Fibroblast of pulmonary artery (primary cell): ENCODE data around the gene NUTM2F.
"Not testable (repeated sequence)": the region's sequence is repeated elsewhere in the genome, so short reads cannot be mapped to it uniquely, and the experiment has no call there.

ENCODE experiments used
- DNase-seq: peaks from one replicate; pipeline ENCODE4 v3.0.0-alpha.2; 2010; ENCODE audit warnings: low read depth
- H3K4me3 ChIP-seq: replicated peaks from 2 replicates; pipeline ENCODE4 v1.5.1; 2011; ENCODE audit warnings: low read depth, mild to moderate bottlenecking, control low read depth, low read length, moderate library complexity

NUTM2F gene

GRCh38 chr9:94328544-94328943 lies at the start of gene NUTM2F:
TSS of gene NUTM2F (minus strand) at chr9:94328644. CDS start at chr9:94328623, 21 bp downstream.
- not testable (repeated sequence) for DNase-seq, H3K4me3 ChIP-seq

- DNase-seq, result peak; percentile 8
These were observed 46.8 kb upstream of the NUTM2F start for GRCh38 chr9:94375197-94375596.

GRCh38 chr9:94374176-94375056 lies 46.0 kb upstream of the NUTM2F start:
- peak; percentile 87 for DNase-seq
- peak overlapping the region; percentile 57 for H3K4me3 ChIP-seq

More at GRCh38 chr9:94375197-94375596, 46.8 kb upstream of the NUTM2F start:
- peak overlapping the region; percentile 57 for H3K4me3 ChIP-seq

- DNase-seq, result not testable (repeated sequence)
- peak overlapping the region; percentile 57 for H3K4me3 ChIP-seq
These were observed 45.3 kb upstream of the NUTM2F start for GRCh38 chr9:94373779-94374175.

GRCh38 chr9:94370266-94370665 lies 41.8 kb upstream of the NUTM2F start:
- H3K4me3 ChIP-seq, DNase-seq: not testable (repeated sequence)

- H3K4me3 ChIP-seq, DNase-seq: not testable (repeated sequence)
These were observed 35.7 kb upstream of the NUTM2F start for GRCh38 chr9:94364093-94364614.

- DNase-seq, H3K4me3 ChIP-seq: not testable (repeated sequence)
These were observed 28.7 kb upstream of the NUTM2F start for GRCh38 chr9:94357158-94357557.

GRCh38 chr9:94351901-94352723 lies 23.7 kb upstream of the NUTM2F start:
- not testable (repeated sequence) for H3K4me3 ChIP-seq, DNase-seq

GRCh38 chr9:94348754-94349153 lies 20.3 kb upstream of the NUTM2F start:
- not testable (repeated sequence) for H3K4me3 ChIP-seq, DNase-seq

GRCh38 chr9:94347451-94347850 lies 19.0 kb upstream of the NUTM2F start:
- DNase-seq, result not testable (repeated sequence)

GRCh38 chr9:94341703-94342102 lies 13.3 kb upstream of the NUTM2F start:
- H3K4me3 ChIP-seq, result not testable (repeated sequence)

More at GRCh38 chr9:94347451-94347850, 19.0 kb upstream of the NUTM2F start:
- not testable (repeated sequence) for H3K4me3 ChIP-seq

GRCh38 chr9:94340750-94341149 lies 12.3 kb upstream of the NUTM2F start:
- DNase-seq, H3K4me3 ChIP-seq: not testable (repeated sequence)

More at GRCh38 chr9:94341703-94342102, 13.3 kb upstream of the NUTM2F start:
- not testable (repeated sequence) for DNase-seq

- not testable (repeated sequence) for H3K4me3 ChIP-seq, DNase-seq
These were observed 11.2 kb upstream of the NUTM2F start for GRCh38 chr9:94339657-94340056.

- DNase-seq, H3K4me3 ChIP-seq: not testable (repeated sequence)
These were observed 10.3 kb upstream of the NUTM2F start for GRCh38 chr9:94338723-94339122.

- not testable (repeated sequence) for H3K4me3 ChIP-seq, DNase-seq
These were observed 8.0 kb upstream of the NUTM2F start for GRCh38 chr9:94336445-94336844.

- DNase-seq, H3K4me3 ChIP-seq: not testable (repeated sequence)
These were observed 2.9 kb downstream of the NUTM2F start for GRCh38 chr9:94325583-94325982.

GRCh38 chr9:94323153-94323798 lies 5.2 kb downstream of the NUTM2F start:
- DNase-seq, H3K4me3 ChIP-seq: not testable (repeated sequence)

- H3K4me3 ChIP-seq, DNase-seq: not testable (repeated sequence)
These were observed 6.0 kb downstream of the NUTM2F start for GRCh38 chr9:94322342-94322940.
